NCI-H510A (cell line): ENCODE measurements around the gene MEGF6.
"Not testable (repeated sequence)": the region's sequence is repeated elsewhere in the genome, so short reads cannot be mapped to it uniquely, and the experiment has no call there.

Experiments used
- DNase-seq: peaks from one replicate; lab custom pipeline; 2025; lab: John Stamatoyannopoulos, UW

The MEGF6 gene

DNA sequence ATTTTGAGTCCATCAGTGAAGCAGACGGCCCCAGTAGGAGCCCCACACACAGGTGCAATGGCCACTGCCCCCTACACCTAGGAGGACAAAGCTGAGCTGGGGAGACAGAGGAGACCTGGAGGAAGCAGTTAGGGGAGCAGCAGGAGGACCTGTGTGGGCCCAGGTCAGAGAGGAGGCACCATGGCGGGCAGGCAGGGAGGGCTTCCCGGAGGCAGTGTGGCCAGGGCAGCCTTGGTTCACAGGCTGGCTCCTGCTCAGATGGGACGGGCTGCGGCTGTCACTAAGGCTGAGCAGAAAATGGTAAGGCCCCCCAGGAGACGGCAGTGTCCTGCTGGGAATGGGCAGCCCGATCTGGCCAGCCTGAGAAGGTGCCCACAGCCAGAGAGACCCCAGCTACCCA lies 15.4 kb downstream of the MEGF6 start:
- DNase-seq: no peak

DNA sequence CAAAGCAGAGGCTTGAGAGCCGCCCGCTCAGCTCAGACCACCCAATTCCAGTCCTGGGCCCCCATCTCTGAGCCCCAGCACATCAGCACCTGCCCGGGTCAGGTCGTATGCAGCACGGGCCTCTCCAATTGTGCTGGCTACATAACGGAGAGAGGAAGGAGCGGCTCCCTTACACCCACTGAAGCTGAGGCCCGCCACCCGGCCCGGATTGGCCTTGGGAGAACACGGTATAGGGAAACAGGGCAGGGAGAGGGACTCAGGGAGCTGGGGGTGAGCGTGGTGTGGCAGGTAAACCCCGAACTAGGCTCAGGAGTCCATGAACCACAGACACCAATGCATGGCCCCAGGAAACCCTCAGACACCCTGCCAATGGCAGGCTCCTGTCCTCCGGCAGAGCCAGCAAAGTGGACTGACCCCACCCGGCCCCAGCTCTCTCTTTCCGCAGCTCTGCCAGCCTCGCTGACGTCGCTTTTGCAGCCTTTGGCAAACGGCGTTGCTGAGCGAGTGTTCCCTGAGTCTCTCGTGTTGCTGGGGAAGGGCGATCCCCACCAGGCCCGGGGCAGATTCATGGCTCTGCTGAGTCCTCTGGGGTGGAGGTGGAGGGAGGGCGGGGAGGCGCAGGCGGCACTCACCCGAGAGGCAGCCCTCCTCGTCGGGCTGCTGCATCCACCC lies 16.5 kb downstream of the MEGF6 start:
- no peak for DNase-seq

DNA sequence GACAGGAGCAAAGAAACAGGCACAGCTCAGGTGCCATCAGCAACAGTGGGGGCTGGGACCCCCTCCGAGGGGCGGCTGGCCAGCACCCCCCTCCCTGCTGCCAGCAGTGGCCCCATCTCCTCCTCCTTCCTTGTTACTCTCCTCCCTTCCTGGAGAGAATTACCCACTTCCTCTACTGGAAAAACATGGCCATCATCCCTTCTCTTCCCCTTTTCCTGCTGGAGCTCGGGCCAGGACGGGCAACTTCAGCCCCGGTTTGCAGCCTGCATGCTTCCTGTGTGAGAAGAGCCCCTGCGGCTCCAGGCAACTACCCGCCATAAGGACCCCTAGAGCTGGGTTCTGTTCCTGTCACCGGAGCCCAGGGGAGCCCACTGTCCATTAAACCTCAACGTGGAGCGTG lies 17.6 kb downstream of the MEGF6 start:
- DNase-seq: no peak

DNA sequence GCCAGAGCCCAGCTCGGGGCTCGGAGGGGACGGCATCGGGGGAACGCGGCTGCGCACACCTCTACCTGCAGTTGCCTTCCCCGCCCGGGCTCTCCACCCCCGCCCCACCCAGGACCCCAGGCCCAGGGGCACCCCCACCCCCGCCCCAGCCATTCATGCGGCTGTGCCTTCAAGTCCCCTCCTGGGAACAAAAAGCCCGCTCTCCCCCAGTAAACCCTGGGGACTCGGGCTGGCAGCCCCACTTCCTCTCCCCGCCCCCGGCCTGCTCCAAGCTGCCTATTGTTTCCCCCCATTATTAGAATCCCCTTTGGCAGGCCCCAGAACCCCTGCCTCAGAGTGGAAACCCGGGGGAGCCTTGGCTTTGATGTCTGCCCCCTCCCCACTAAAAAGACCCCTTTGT lies 18.0 kb downstream of the MEGF6 start:
- DNase-seq: no peak

DNA sequence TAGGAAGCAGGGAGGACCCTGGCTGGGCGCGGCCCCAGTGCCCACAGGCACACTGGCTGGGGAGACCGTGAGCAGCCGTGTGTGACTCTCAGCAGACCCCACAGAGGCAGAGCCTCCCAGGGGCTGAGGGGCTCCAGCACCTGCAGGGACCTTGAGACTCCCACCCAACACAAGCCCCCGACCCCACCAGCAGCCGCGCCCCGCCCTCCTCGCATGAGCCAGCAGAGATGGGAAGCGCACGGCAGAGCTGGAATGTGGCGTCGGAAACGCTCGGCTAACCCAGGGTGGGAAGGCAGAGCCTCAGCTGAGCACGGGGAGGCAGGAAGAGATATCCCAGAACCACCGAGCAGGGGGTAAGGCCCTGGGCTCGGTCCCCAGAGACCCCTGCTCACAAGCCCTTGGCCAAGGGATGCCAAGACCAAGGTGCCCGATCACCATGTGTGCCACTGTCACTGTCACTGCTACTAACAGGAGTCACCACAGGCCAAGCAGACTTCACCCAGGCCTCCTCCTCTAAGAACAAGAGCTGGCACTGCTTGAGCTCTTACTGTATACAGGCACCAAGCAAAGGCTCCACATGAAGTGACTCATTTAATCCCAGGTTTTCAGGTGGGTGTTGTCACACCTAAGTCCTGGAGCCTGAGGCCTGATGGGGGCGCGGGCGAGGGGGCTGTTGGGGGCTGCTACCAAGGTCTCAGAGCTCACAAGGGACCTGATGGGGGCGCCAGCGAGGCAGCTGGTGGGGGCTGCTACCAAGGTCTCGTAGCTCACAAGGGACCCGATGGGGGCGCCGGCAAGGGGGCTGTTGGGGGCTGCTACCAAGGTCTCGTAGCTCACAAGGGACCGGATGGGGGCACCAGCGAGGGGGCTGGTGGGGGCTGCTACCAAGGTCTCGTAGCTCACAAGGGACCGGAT lies 20.1 kb downstream of the MEGF6 start:
- DNase-seq: no peak

DNA sequence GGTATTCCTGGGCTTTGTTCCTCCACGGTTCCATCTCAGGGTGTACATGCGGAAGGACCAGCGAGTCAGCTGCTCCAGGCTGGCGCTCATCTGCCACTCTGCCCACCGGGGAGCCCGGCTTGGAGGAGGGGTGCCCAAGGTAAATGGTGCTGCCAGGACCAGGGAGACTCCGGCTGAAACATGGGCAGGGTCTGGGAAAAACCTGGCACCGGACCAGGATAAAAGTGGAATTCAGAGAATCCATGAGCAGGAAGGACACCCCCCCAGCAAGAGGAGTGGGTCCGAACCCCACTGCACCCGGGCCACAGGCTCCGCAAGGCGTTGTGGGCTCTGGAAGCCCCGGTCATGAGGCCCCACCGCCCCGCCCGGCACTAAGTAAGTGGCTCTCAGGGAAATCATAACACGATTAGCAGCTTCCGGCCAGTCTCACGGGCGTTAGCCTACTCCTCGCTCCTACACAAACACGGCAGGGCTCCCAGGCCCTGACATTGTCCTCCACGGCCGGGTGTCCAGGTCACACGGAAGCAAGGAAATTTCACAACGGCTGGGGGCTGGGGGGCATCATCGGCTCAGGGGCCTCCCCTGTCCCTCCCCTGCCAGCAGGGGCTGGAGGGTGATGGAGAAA lies 21.1 kb downstream of the MEGF6 start:
- DNase-seq: no peak

DNA sequence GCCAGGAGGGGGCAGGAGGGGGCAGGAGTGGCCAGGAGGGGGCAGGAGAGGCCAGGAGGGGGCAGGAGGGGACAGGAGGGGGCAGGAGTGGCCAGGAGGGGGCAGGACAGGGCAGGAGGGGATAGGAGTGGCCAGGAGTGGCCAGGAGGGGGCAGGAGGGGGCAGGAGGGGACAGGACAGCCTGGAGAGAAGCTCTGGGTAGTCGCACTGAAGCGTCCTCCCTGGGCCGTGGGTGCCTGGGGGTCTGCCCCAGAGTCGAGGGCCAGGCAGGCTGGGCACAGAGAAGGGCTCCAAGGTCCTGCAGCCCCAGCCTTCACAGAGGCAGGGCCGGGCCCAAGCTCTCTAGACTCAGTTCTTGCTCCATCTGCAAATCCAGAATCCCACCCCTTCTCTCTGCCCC lies 22.9 kb downstream of the MEGF6 start:
- DNase-seq: no peak

DNA sequence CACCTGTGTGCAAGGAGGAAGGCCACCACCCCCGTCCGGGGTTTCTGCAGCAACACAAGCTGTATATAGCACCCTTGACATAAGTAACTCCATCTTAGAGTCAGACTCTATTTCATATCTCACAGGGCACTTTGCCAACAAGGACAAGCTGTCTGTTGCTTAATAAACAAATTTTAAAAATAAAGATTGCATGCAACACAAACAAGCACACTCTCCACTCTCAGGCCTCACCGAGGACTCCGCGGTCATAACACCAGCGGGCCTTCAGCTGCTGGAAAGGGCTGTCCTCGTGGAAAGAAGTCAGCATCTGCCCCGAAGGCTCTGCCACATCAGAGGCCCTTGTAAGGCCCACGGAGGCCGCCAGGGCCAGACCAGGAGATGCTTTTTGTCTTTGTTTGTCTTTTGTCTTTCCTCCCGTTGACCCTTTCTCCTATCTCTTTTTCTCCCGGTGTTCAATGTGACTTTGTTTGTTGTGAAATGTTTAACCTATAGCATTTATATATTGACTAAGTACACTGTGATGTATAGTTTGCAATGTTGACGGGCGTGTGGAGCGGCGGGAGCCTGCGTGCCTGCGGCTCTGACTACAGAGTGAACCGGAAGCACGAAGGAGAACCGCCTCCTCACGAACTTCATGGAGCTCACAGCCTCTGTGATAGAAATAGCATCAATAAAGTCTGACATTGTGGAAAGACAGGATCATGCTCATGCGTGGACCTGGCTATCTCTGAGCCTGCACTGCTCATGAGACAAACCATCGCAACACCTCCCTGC lies 24.1 kb downstream of the MEGF6 start:
- DNase-seq: no peak

DNA sequence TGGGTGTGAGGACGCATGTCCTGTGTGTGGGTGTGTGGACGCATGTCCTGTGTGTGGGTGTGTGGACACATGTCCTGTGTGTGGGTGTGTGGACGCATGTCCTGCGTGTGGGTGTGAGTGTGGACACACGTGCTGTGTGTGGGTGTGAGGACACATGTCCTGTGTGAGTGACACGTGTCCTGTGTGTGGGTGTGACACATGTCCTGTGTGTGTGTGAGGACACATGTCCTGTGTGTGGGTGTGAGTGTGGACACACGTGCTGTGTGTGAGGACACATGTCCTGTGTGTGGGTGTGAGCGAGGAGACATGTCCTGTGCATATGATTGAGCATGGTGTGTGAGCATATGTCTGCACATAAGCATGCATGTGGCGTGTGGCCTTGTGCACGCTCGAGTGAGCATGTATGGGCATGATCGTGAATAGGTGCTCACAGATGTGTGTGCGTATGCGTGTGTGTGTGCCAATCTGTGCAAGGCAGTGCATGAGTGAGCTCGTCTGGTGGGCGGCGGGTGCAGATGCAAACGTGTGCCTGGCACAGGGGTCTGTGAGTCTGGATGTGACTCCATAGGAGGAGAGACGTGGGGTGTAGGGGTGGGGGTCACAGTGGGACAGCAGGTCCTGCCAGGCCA lies 25.3 kb downstream of the MEGF6 start:
- no peak for DNase-seq

DNA sequence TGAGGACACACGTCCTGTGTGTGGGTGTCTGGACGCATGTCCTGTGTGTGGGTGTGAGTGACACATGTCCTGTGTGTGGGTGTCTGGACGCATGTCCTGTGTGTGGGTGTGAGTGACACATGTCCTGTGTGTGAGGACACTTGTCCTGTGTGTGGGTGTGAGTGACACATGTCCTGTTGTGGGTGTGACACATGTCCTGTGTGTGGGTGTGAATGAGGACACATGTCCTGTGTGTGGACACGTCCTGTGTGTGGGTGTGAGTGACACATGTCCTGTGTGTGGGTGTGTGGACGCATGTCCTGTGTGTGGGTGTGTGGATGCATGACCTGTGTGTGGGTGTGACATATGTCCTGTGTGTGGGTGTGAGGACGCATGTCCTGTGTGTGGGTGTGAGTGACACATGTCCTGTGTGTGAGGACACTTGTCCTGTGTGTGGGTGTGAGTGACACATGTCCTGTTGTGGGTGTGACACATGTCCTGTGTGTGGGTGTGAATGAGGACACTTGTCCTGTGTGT lies 25.9 kb downstream of the MEGF6 start:
- DNase-seq: not testable (repeated sequence)

DNA sequence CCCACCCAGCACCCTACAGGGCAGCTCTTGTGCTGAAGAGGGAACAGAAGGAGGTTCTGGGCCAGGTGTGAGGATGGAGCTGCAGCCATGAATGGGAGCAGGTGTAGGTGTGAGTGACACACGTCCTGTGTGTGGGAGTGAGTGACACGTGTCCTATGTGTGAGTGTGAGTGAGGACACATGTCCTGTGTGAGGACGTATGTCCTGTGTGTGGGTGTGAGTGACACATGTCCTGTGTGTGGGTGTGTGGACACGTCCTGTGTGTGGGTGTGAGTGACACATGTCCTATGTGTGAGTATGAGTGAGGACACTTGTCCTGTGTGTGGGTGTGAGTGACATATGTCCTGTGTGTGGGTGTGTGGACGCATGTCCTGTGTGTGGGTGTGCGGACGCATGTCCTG lies 26.4 kb downstream of the MEGF6 start:
- DNase-seq: no peak

DNA sequence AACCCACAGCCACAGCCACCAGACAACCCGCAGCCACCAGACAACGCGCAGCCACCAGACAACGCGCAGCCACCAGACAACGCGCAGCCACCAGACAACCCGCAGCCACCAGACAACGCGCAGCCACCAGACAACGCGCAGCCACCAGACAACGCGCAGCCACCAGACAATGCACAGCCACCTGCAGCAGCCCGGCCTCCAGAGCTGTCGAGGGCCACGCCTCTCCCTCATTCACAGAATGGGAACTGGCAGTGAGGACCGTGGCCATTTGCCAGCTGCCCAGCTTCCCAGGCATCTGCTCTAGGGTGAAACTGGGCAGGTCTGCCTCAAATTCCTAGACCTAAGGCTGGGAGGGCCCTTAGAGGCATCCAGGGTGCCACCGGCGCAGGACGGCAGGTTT lies 27.6 kb downstream of the MEGF6 start:
- not testable (repeated sequence) for DNase-seq

DNA sequence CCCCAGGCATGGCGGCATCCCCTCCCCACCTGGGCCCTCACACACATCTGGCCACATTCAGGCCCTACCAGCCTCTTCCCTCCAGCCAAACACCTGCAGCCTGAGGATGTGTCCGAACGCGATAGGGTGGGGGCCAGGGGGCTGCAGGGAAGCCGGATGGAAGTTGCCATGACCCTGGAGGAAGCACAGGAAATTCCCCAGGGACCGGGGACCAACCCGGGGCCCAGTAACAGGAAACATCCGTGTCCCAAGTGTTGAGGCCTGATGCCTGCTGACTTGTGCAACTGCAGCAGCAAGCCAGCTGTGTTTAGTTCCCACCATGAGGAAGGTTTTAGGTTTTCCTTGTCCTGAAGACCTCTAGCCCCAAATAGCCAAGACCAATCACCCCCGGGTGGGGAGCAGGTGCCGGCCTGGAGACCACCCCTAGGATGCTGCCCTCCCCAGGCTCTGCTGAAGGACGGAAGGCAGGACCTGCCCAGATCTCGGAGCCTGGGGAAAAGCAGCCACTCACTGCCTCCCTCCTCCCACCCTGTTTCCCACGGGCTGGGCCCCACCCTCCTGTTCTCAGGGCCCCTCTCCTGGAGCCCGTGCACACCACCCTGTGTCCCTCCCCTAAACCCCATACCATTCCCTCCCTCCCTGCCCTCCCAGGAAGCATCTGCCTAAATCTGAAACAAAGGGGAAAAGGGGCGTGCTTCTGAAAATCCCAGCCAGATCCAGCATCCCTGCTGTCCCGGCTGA lies 29.8 kb downstream of the MEGF6 start:
- no peak for DNase-seq

DNA sequence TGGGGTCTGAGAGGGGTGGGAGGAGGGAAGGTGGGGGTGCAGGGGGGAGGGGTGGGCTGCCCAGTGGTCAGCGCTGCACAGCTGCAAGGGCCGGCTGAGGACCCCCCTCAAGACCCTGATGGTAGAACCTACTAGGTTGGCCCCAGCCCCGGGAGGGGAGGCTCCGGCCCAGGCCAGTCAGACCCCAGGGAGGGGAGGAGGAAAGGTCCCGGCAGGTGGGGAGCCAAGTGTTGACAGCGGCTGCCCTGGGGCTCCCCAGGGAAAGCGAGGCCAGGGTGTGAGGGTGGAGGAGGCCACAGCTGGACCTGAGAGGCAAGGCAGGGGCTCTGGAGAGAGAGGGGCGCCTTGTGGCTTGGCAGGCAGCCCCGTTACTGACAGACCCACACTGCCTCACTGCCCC lies 31.1 kb downstream of the MEGF6 start:
- no peak for DNase-seq

DNA sequence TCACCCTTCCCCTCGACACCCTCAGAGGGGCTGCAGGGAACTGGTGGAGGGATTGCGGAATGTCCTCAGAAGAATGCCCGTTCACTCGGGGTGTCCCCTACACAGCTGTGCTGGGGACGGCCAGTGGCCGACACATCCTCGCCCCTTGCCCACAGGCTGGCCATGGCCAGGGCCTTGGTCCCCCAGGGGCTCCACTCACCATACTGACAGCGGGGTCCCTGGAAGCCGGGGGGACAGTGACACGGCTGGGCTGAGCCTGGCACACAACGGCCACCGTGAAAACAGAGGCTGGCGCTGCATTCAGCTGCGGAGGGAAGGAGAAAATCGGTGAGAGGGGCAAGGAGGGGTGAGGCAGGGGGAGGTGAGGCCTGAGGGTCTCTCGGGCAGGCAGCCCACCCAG lies 31.7 kb downstream of the MEGF6 start:
- no peak for DNase-seq

DNA sequence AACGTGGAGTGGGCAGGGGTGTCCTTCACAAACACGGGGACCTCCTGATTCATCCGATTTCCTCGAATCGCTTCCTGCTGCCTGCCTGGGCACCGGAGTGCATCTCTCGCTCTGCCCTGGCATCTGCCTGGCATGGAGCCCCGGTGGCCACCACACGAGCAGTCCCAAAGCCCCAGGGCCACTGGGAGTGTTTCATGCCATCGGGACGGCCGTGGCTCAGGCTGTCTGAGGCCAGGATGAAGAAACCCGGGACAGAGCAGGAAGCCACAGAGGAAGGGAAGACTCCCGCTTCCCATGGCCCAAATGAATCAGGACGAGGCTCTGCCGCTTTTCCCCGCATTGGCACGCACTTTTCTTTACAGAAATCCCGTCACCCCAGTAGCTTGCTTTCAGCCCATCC lies 32.4 kb downstream of the MEGF6 start:
- DNase-seq: no peak

DNA sequence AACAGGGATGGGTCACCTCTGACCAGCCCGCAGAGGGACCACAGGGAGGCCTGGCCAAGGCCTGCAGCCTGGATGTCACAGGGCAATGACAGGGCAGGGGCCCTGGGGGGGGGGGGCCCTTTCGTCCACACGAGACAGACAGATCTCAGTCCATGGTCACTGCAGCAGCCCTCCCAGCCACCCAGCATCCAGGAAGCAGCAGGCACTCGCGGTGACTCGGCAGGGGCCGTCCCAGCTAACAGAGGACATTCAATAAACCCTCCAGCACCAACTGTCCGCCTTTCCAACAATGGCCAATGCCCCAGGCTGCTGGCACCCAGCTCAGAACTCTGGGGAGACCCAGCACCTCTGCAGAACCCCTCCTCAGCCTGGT lies 32.9 kb downstream of the MEGF6 start:
- no peak for DNase-seq

DNA sequence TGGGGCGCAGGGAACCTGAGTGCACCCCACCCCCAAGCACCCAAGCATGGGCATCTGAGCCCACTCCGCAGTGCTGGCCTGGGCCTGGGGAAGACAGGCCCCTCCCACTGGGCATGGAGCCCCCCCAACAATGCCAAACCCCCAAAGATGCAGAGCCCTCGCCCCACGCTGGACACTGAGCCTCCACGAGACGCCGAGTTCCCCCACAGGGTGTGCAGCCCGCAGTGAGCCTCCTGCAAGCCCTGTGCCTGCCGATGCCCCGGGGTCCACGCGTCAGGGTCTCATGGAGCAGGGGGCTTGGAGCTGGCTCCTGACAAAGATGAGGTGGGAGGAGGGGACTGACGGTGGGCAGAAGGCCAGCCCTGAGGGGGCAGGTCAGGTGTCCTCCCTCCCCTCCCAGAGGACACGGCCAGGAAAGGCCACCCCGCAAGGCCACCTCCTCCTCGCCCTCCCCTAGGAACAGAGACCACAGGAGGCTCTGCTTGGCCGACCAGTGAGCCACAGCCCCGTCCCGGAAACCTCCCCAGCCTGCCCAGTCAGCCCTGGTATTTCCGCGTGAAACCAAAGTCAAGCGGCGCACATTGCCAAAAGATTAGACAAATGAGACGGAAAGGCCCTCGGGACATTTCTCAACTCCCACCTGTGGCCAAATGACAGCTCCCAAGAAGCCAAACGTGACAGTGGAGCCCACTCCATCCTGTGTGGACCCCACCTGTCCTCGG lies 33.4 kb downstream of the MEGF6 start:
- DNase-seq: no peak

DNA sequence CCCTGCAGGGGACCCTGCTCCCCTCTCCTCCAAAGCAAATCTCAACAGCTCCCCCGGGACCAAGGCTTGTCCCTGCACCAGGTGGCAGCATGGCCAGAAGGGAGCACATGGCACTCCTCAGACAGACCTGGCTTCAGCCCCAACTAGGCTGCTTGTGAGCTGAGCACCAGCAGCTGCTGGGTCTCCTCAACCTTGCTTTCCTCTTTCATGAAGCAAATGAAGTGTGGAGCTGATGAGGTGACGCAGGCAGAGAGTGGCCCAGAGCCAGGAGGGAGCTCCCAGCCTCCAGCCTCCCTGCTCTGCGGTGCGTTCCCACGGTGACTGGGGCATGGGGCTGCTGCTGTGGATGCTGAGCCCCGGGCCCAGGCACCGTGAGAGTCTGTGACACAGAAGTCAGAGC lies 34.0 kb downstream of the MEGF6 start:
- DNase-seq: no peak

DNA sequence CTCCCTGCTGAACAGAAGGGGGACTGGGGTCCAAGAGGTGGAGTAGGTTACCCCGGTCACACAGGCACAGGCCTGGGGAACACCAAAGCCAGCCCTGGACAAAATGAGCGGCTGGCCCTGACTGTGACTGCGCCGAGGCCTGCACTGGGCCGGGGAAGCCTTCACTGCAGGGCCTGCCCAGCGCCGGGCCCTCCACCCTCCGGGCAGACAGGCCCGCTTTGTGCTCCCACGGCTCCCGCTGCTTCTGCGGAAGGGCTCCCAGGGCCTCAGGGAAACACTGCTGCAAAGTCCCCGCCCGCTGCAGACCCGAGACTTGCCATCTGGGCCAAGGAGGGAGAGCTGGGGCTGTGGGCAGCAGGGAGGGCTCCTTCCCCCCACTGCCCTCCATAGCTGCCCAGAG lies 35.3 kb downstream of the MEGF6 start:
- no peak for DNase-seq
